A673 (cell line): ENCODE measurements around the gene TPTE2.

Experiments
- CTCF ChIP-seq: fragments of 300-800, 200-600 bp; sonication (generic); conservative IDR thresholded peaks from 2 replicates; pipeline ENCODE4 v1.5.1; 2017; ENCODE audit warnings: low read depth, mild to moderate bottlenecking, antibody characterized with exemption, low read length, moderate library complexity, mixed read lengths
- EZH2 ChIP-seq: fragments of 200-600 bp; sonication (generic); IDR thresholded peaks from 2 replicates; pipeline ENCODE4 v1.6.1; 2017; ENCODE audit warnings: borderline replicate concordance, low read depth, mild to moderate bottlenecking, mixed read lengths, antibody characterized with exemption, low read length; ENCODE audit not compliant: poor library complexity, severe bottlenecking

- TF ChIP-seq EZH2: no peak
- TF ChIP-seq CTCF: peak; percentile 74
These were observed 26.4 kb upstream of the TPTE2 start for GRCh38 chr13:19587635-19588300.
